Testis (tissue), 2 donors: ENCODE measurements around the gene SLC7A5.

Experiments
- POLR2A ChIP-seq: fragments of 450-650 bp; IDR thresholded peaks from one replicate; pipeline ENCODE4 v1.6.1; 2017; ENCODE audit warnings: antibody characterized with exemption, mild to moderate bottlenecking, moderate library complexity
- TF ChIP-seq, protein P1 (sequence below), 3 experiments: fragments of 450-650 bp in 2 of 3; fragments of 200-600 bp in 1 of 3; sonication (generic) in 1 of 3; IDR thresholded peaks; one replicate each; pipeline ENCODE4 v1.5.1; 2016 to 2019; ENCODE audit warnings: antibody characterized with exemption in 3 of 3, mild to moderate bottlenecking in 2 of 3, moderate library complexity in 1 of 3

DNA sequence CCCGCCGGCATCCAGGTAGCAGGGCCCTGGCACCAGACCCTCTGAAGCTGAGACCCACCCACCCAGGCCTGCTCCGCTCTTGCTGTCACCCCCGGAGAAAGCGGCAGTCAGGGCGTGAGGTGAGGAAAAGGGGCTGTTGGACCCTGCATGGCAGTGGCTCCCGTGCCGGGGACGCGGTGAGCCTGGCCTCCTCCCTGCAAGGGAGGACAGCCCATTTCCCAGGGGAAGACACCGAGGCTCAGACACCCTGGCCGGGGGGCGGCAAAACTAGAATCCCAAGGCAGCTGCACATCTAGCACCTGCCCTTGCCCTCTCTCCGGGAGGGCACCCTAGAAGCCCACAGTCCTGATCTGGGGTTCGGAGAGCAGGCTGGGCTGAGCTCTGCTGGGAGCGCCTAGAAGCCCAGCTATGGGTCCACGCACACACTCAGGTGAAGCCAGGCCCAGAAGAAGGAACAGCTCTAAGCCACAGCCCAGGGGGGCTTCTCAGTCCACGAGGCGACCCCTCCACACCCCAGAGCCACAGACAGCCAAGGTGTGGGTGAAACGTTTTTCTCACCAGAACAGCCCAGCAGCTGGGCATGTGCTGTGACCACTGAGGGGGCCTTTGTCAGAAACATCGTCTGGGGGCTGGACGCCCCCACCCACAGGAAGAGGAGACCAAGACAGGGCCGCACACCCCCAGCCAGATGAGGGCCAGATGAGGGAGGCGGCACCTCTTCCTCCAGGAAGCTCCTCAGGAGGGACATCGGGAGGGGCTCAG is 22.4 kb downstream of the SLC7A5 start:
- TF ChIP-seq, protein P1, sequence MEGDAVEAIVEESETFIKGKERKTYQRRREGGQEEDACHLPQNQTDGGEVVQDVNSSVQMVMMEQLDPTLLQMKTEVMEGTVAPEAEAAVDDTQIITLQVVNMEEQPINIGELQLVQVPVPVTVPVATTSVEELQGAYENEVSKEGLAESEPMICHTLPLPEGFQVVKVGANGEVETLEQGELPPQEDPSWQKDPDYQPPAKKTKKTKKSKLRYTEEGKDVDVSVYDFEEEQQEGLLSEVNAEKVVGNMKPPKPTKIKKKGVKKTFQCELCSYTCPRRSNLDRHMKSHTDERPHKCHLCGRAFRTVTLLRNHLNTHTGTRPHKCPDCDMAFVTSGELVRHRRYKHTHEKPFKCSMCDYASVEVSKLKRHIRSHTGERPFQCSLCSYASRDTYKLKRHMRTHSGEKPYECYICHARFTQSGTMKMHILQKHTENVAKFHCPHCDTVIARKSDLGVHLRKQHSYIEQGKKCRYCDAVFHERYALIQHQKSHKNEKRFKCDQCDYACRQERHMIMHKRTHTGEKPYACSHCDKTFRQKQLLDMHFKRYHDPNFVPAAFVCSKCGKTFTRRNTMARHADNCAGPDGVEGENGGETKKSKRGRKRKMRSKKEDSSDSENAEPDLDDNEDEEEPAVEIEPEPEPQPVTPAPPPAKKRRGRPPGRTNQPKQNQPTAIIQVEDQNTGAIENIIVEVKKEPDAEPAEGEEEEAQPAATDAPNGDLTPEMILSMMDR (IDR thresholded peaks at IDR 0.05): no peak
- no peak for TF ChIP-seq POLR2A
